HG03439 (cell line): ENCODE data around the gene OR2Y1.
"Not testable (repeated sequence)": the region's sequence is repeated elsewhere in the genome, so short reads cannot be mapped to it uniquely, and the experiment has no call there.

Experiments
- ATAC-seq: cut with Tn5 transposase; IDR thresholded peaks from one replicate; pipeline ENCODE4 v1.9.1; 2021; ENCODE audit warnings: mild to moderate bottlenecking, moderate library complexity; ENCODE audit not compliant: unreplicated experiment

OR2Y1 gene

DNA sequence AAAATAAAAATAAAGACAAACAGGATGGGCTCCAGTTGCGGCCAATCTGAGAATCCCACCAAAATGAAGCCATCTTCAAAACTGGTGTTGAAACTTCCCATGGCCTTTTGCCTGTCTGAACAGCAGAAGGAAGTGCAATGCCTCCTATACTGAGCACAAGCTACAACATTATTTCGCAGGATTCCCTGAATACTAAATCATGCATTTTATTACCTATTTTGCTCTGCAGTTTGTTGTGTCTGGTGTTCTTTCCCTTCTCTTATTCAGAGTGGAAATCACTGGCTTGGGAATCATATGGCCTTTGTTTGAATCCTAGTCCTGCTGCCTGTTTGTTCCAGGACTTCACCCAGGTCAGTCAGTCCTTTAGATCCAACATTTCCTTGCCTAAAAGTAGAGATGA, at the start of gene OR2Y1:
Gene OR2Y1 (minus strand): TSS at position 101 of the 400 bp plus-strand sequence. CDS start 0 bp downstream, at position 101.
- ATAC-seq: no peak

DNA sequence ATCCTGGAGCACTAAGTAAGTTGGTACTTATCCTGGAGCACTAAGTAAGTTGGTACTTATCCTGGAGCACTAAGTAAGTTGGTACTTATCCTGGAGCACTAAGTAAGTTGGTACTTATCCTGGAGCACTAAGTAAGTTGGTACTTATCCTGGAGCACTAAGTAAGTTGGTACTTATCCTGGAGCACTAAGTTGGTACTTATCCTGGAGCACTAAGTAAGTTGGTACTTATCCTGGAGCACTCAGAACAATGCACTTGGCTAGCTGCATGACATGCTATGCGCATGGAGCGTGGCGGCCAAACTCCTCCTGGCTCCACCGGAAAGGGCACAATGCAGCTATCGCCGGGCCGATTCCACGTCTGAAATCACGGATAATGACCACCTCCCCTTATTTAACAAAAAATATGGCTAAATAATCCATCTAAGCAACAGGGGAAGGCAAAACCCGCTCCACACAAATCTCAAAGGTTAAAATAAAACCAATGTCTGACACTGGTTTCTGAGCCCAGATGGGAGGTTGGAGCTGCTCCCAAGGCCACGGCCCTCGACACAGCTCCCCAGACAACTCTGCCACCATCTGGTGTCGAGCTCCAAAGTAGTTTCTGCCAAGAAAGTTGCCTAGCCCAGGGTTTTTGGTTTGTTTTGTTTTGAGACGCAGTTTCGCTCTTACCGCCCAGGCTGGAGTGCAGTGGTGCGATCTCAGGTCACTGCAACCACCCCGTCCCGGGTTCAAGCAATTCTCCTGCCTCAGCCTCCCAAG, 49.0 kb upstream of the OR2Y1 start:
- ATAC-seq: not testable (repeated sequence)

- ATAC-seq: no peak
Measured at GRCh38 chr5:180787711-180788431, 48.0 kb upstream of the OR2Y1 start.

- no peak for ATAC-seq
Measured at GRCh38 chr5:180786531-180787398, 46.9 kb upstream of the OR2Y1 start.

DNA sequence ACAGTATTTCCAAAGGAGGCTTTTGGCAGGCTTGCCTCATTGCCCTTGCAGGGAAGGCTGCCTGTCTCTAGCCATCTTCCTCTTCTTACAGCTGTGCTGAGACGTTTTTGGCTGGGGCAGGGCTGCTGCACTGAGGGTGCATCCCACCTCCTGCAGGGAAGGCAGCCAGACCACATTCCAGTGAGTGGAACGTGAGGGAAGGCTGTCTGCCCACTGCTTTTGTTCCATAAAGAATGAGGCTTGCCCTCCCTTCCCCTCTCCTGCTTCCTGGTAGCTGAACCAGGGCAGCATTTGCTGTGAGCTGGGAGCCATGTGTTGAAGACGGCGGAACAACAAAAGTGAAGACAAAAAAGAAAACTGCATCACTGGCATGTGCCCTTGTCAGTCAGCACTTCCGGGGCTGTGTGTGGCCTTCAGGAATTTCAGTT, 46.0 kb upstream of the OR2Y1 start:
- ATAC-seq: no peak

DNA sequence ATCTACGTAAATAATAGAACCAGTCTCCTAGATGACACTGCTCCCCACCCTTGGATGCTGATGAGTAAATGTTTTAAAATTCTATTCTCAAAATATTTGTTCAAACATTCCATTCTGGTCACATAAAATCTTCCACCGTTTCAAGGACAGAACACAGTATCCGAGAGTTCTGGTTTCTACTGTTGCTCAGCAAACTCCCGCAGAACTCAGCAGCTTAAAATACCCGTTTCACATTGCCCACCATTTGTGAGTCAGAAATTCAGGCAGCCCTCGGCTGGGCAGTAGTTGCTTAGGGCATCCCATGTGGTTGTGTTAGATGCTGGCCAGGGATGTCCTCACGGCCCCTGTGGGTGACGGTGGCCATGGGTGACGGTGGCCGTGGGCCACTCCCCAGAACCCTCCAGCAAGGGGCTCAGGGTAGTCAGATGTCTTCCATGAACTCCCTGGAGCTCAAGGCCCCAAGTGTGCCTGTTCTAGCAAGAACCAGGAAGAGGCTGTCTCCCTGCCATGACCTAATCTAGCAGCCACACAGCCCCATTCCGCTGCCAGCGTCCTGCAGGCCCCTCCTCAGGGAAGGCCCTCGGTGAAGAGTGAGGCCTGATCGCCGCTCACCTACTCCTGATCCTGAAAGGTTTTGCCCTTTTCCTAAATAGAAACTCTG, 45.4 kb upstream of the OR2Y1 start:
- no peak for ATAC-seq

DNA sequence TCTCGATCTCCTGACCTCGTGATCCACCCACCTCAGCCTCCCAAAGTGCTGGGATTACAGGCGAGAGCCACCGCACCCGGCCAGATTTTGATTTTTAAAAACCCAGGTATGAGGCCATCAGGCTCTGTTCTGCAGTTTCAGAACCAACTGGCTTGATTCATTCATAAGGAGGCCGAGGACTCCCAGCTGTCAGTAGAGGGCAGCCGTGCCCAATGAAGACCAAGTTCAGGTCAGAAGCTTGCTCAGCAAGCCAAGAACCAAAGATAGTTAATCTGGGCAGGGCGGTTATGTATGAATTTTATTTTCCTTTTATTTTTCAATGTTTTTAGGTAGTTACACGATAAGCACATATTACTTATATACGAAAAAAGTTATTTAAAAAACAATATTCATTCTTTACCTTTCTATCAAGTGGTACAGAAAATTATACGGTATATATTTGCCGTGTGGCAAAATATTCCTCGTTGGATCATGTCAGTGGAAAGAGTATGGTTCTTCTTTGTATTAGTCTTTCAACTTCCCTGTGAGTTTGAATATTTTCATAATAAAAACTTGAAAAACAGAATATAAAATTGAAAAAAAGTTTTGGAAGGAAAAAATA, 44.7 kb upstream of the OR2Y1 start:
- no peak for ATAC-seq

- ATAC-seq: no peak
Measured at GRCh38 chr5:180783340-180784052, 43.6 kb upstream of the OR2Y1 start.

GRCh38 chr5:180782748-180783147, 42.9 kb upstream of the OR2Y1 start:
- no peak for ATAC-seq

DNA sequence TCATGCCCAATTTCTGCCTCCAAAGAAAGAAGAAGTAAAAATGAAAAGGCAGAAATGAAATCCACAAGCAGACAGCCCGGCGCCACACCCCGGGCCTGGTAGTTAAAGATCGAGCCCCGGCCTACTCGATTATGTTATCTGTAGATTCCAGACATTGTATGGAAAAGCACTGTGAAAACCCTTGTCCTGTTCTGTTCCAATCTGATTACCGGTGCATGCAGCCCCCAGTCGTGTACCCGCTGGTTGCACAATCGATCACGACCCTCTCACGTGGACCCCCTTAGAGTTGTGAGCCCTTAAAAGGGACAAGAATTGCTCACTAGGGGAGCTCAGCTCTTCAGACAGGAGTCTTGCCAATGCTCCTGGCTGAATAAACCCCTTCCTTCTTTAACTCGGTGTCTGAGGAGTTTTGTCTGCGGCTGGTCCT, 42.1 kb upstream of the OR2Y1 start:
- ATAC-seq: not testable (repeated sequence)

DNA sequence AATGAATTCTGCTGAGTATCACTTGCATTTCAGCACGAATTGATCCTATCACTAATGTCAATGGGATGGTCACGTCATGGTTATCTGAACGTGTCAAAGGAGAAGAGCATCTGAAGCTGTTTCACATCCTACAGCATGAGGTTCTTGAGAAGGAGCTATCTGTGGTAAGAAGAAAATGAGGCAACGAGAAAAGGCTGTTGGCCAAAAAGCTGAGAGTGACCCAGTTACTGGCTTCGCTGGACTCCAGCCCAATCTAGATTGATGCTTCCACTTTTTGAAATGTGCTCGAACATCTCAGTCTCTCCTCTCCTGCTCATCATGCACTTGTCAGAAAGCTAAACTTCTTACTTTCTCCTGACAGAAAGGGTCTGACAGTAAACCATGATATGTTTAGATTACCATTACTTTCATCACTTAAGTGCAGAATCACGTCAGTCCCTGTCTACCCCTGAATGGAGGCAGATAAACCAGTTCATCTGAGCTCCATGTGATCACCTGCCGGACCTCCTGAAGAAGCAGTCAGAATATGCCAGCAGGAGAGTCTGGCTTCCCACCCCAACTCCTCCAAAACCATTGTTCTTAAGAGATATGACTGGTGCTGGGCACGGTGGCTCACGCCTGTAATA, 40.2 kb upstream of the OR2Y1 start:
- ATAC-seq: no peak

DNA sequence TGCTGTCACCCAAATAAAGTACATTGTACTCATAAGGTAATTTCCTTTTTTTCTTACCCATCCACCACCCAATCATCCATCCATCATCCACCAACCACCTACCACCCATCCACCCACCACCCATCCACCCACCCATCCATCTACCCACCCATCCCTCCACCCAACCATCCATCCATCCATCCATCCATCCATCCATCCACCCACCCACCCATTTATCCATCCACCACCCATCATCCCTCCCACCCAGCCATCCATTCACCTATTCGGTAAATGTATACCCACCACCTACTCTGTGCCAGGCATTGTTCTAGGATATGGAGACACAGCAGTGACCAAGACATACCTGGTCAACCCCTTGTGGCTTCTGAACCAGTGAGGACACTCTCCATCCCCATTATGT, 37.6 kb upstream of the OR2Y1 start:
- no peak for ATAC-seq

DNA sequence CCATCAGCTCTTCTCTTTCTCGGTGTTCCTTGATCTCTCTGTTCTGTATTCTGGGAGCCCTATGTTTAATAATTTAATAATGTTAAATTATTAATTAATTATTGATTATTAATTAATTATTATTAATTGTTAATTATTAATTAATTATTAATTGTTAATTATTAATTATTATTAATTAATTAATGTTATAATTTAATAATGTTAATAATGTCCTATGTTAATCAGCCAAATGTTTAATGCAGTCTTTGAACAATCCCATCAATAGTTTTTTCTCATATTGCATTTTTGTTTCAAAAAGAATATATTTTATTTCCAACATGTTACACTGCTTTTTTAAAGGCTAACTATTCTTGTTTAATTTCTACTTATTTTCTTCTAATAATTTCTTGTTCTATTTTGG, 36.5 kb upstream of the OR2Y1 start:
- ATAC-seq: no peak

DNA sequence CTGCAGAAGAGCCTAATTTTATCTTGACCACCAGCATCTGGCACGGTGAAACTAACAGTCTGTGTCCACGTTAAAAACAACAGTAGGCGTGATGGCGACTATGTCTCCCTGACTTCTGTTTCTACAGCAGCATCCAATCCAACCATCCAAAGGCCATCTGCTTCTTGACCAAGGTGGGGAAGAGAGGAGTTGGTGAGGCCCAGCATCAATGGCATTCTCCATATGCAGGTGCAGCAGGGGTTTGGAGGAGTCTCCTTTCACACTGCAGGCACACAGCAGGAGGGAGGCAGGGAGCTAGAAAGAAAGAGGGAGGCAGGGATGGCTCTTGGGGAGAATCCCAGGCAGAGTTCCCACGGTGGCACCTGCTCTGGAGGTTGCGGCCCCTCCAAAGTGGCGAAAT, 35.8 kb upstream of the OR2Y1 start:
- ATAC-seq: no peak

- ATAC-seq: no peak
Measured at GRCh38 chr5:180771839-180772238, 32.0 kb upstream of the OR2Y1 start.

GRCh38 chr5:180769821-180770220, 30.0 kb upstream of the OR2Y1 start:
- ATAC-seq: no peak

- ATAC-seq: no peak
Measured at GRCh38 chr5:180755601-180756000, 15.7 kb upstream of the OR2Y1 start.

DNA sequence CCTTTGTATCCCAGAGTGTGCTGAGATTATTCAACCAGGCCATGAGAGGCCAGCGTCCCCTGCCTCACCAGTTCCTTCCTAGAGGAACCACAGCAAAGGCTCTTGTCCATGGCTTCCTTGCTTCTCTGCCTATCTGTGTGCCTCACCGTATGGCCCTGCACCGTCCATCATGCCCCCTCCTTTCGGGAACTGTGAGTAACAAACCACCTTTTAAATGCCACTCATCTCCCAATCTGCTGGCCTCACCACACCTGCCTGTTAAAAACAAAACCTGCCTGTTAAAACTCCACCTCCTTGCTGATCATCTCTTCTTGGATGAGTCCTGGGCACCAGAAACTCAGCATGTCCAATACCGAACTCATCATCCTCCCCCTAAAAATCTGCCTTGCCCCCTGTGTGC, 4.4 kb upstream of the OR2Y1 start:
- ATAC-seq: no peak

DNA sequence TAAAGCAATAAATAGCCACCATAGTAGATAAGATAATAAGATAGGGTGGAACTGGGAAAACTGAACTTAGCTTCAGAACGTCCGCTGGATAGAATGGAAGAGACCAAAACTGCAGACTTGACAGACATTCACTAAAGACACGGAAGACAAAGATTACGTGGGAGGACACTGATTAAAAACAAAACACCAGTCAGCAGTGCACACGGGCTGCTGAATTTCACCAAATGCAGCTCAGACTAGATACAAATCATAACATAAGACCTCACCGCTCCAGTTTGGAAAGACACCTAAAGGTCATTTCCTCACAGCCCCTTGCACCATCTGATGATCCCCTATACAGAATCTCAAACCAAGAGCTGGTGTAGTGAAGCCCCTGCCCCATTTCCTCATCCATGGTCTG, 2.9 kb upstream of the OR2Y1 start:
- ATAC-seq: no peak
